Measurements from ENCODE around the gene UMAD1. TPM values are rescaled to one million over a fixed set of nuclear protein-coding genes. Genes with fewer than 3 reads are reported as not detected.

UMAD1 gene
- total RNA-seq, 1 donor from 2014 or later: 6.9 TPM

DNA sequence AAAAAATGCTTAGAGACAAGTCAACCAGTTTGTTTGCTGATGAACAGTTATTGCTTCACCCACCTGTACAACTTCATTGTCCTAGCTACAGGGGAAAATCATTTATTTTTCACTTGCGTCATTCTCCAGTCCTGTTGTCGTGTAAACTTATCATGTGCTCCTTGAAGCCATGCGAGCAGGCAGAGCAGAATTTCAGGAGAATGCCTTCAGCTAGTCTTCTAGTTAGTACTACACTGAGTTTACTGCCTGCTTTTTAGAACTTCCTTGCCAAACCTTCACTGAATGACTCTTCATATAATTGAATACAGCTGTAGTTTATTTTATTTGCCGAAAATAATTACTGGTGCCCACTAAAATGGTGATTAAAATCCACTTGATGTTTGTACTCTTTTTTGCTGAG is 62.3 kb downstream of the UMAD1 start:
- intact Hi-C loops (cut with DNase I): no loop called here
- H3K36me3 ChIP-seq: no peaks in the 10 kb centered on the region
- H3K27me3 ChIP-seq: no peaks in the 10 kb centered on the region
- H3K4me1 ChIP-seq: peaks cover 9% of the 10 kb centered on the region
- H3K4me3 ChIP-seq: no peak overlapping the region
- TF ChIP-seq POLR2A (IDR thresholded peaks at IDR 0.05) (no peak), POLR2AphosphoS5 (IDR thresholded peaks at IDR 0.05; ENCODE audit: insufficient read depth in 1 of 2, low read depth in 1 of 2) (no peak)
- TF ChIP-seq, protein P1, sequence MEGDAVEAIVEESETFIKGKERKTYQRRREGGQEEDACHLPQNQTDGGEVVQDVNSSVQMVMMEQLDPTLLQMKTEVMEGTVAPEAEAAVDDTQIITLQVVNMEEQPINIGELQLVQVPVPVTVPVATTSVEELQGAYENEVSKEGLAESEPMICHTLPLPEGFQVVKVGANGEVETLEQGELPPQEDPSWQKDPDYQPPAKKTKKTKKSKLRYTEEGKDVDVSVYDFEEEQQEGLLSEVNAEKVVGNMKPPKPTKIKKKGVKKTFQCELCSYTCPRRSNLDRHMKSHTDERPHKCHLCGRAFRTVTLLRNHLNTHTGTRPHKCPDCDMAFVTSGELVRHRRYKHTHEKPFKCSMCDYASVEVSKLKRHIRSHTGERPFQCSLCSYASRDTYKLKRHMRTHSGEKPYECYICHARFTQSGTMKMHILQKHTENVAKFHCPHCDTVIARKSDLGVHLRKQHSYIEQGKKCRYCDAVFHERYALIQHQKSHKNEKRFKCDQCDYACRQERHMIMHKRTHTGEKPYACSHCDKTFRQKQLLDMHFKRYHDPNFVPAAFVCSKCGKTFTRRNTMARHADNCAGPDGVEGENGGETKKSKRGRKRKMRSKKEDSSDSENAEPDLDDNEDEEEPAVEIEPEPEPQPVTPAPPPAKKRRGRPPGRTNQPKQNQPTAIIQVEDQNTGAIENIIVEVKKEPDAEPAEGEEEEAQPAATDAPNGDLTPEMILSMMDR (IDR thresholded peaks at IDR 0.05): no peak
- no peak overlapping the region for H3K27ac ChIP-seq
- H3K9me3 ChIP-seq: no peaks in the 10 kb centered on the region
- no peak for DNase-seq (ENCODE audit: extremely low spot score in 2 of 2)

DNA sequence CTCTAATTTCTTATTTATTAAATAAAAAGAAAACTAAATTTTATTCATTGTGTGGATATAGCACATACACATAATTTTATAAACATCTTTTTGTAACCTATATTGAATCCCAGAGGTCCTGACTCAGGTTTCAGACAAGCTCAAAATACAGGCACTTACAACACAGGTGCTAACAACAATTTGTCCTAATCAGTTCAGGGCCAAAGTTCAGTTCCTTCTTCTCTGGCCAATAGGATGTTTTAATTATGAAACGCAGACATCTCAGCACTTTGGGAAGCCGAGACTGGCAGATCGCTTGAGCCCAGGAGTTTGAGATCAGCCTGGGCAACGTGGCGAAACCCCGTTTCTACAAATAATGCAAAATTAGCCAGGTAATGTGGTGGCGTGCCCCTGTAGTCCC is 62.9 kb downstream of the UMAD1 start:
- Histone ChIP-seq H3K9me3 (no peaks in the 10 kb centered on the region), H3K27ac (no peak overlapping the region), H3K36me3 (no peaks in the 10 kb centered on the region), H3K4me3 (no peak overlapping the region), H3K4me1 (peaks cover 12% of the 10 kb centered on the region), H3K27me3 (no peaks in the 10 kb centered on the region)
- no peak for DNase-seq (ENCODE audit: extremely low spot score in 2 of 2)
- TF ChIP-seq, protein P1 (IDR thresholded peaks at IDR 0.05): no peak
- TF ChIP-seq POLR2A (IDR thresholded peaks at IDR 0.05) (no peak), POLR2AphosphoS5 (IDR thresholded peaks at IDR 0.05; ENCODE audit: insufficient read depth in 1 of 2, low read depth in 1 of 2) (no peak)
- intact Hi-C loops (cut with DNase I): no loop called here

DNA sequence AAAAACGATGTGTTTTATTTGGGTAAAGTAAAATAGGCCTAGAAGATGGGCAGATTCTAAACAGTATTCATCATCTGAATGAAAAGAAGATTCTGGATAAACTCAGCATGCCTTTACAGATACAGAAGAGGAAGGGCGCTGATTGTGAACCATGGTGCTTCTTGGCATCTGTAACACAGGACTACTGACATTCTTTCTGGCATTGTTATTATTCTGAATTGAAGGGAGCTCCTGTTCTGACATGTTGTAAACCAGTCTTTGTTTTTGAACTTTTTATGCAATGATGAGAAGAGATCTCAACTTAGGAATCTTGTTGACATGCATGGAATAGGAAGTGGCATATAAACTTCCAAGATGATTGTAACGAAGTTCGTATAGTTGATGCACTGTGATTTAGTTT is 64.3 kb downstream of the UMAD1 start:
- Histone ChIP-seq H3K4me1 (peaks cover 12% of the 10 kb centered on the region), H3K4me3 (no peak overlapping the region), H3K27ac (no peak overlapping the region), H3K9me3 (no peaks in the 10 kb centered on the region), H3K36me3 (no peaks in the 10 kb centered on the region), H3K27me3 (no peaks in the 10 kb centered on the region)
- intact Hi-C loops (cut with DNase I): no loop called here
- no peak for DNase-seq (ENCODE audit: extremely low spot score in 2 of 2)
- TF ChIP-seq POLR2A (IDR thresholded peaks at IDR 0.05): no peak
- TF ChIP-seq, protein P1 (IDR thresholded peaks at IDR 0.05): no peak
- peak in 1 of 2 donors; percentile 18 for TF ChIP-seq POLR2AphosphoS5 (IDR thresholded peaks at IDR 0.05; ENCODE audit: insufficient read depth in 1 of 2, low read depth in 1 of 2)

DNA sequence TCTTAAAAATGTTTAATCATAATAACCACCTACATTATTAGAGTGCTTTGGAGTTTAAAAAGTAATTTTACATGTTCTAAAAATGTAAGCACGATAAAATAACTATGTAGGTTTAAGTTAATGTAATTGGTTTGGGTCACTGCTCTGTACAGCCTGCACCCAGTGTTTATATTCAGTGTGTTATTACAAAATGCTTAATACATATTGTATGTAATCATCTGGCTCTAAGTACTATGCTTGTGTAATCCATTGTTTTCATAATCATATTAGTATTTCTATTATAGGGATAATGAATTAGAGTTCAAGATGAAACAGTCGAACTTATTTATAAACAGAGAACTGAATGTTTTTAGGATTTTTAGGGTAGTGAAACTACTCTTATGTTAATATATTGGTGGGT is 64.8 kb downstream of the UMAD1 start:
- Histone ChIP-seq H3K27ac (no peak overlapping the region), H3K4me3 (no peak overlapping the region), H3K36me3 (no peaks in the 10 kb centered on the region), H3K4me1 (peaks cover 12% of the 10 kb centered on the region), H3K27me3 (no peaks in the 10 kb centered on the region), H3K9me3 (no peaks in the 10 kb centered on the region)
- intact Hi-C loops (cut with DNase I): no loop called here
- DNase-seq (ENCODE audit: extremely low spot score in 2 of 2): no peak
- TF ChIP-seq, protein P1 (IDR thresholded peaks at IDR 0.05): no peak
- no peak for TF ChIP-seq POLR2AphosphoS5 (IDR thresholded peaks at IDR 0.05; ENCODE audit: insufficient read depth in 1 of 2, low read depth in 1 of 2)
- no peak for TF ChIP-seq POLR2A (IDR thresholded peaks at IDR 0.05)

DNA sequence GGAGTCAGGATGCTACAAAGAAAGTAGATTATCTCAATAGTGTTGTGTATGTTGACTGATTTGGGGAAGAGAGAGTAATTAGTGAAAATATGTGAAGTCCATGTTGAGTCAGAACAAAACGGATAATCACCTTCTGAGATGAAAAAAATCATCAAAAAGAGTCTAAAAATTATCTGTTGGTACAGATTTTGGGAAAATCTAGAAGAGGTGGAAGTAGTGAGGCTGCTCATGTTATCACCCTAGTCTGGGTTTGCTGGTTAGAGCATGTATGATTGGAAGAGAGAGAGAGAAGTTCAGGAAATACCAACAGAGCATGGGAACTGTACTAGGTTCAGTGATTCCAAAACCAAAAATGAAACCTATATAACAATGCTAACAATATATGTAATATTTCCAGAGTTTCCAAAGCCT is 65.6 kb downstream of the UMAD1 start:
- Histone ChIP-seq H3K27ac (no peak overlapping the region), H3K36me3 (no peaks in the 10 kb centered on the region), H3K4me1 (peaks cover 12% of the 10 kb centered on the region), H3K9me3 (no peaks in the 10 kb centered on the region), H3K4me3 (no peak overlapping the region), H3K27me3 (no peaks in the 10 kb centered on the region)
- DNase-seq (ENCODE audit: extremely low spot score in 2 of 2): no peak
- TF ChIP-seq POLR2AphosphoS5 (IDR thresholded peaks at IDR 0.05; ENCODE audit: insufficient read depth in 1 of 2, low read depth in 1 of 2): no peak
- intact Hi-C loops (cut with DNase I): no loop called here

Data from vagina (tissue), 2 donors.